Naive thymus-derived CD8-positive, alpha-beta T cell (primary cell): ENCODE results near the gene SPZ1. TPM values are rescaled to one million over a fixed set of nuclear protein-coding genes. Genes with fewer than 3 reads are reported as not detected.
"Not testable (repeated sequence)": the region's sequence is repeated elsewhere in the genome, so short reads cannot be mapped to it uniquely, and the experiment has no call there.

ENCODE experiments used
- ATAC-seq, 2 donors: fragments of 150-1000 bp; cut with Tn5 transposase in 1 of 2; sonication (Bioruptor Pico), chemical (Tn5 transposase) in 1 of 2; 1 replicate in 1 of 2; 2 replicates in 1 of 2; pipeline ENCODE4 v1.10.0; 2021; ENCODE audit warnings: mild to moderate bottlenecking in 2 of 2, moderate library complexity in 2 of 2
- POLR2A ChIA-PET: fragments of 350-600 bp; sonication (Branson Sonifier 250); formaldehyde crosslinking; loops from one replicate; lab custom pipeline; 2021; ENCODE audit warnings: antibody characterized with exemption; lab: Charles Lee
- DNase-seq, 10 donors: peaks; one replicate each; pipeline versions ENCODE4 v3.0.0 to v3.0.0-alpha.2; 2020 to 2022
- H3K27ac Mint-ChIP-seq, 10 donors: one replicate each; pipeline ENCODE4 v1.8.0; 2020 to 2022; ENCODE audit warnings: mild to moderate bottlenecking in 10 of 10, mixed read lengths in 10 of 10, moderate library complexity in 4 of 10, inconsistent platforms in 1 of 10
- H3K27me3 Mint-ChIP-seq, 5 donors: one replicate each; pipeline ENCODE4 v1.8.0; 2021 to 2022; ENCODE audit warnings: mixed read lengths in 5 of 5
- H3K36me3 Mint-ChIP-seq, 3 donors: one replicate each; pipeline ENCODE4 v1.8.0; 2020 to 2022; ENCODE audit warnings: mixed read lengths in 3 of 3, mild to moderate bottlenecking in 2 of 3, inconsistent platforms in 1 of 3
- H3K4me1 Mint-ChIP-seq, 4 donors: one replicate each; pipeline ENCODE4 v1.8.0; 2021 to 2022; ENCODE audit warnings: mixed read lengths in 4 of 4
- H3K4me3 Mint-ChIP-seq, 10 donors: one replicate each; pipeline ENCODE4 v1.8.0; 2020 to 2022; ENCODE audit warnings: mild to moderate bottlenecking in 10 of 10, mixed read lengths in 10 of 10, moderate library complexity in 6 of 10, inconsistent platforms in 1 of 10
- H3K9me3 Mint-ChIP-seq, 9 donors: one replicate each; pipeline ENCODE4 v1.8.0; 2020 to 2022; ENCODE audit warnings: mixed read lengths in 9 of 9, mild to moderate bottlenecking in 3 of 9, inconsistent platforms in 1 of 9, moderate library complexity in 1 of 9
- polyA plus RNA-seq, 3 donors: library from polyadenylated mRNA; unstranded; fragments of 300-500 nt; fragmentation: Illumina TruSeq; gene quantifications; one replicate each; pipeline ENCODE4 v1.2.3, GENCODE V29; 2021
- total RNA-seq, 8 experiments: library from RNA in 2 of 8; stranded (reverse) in 2 of 8; gene quantifications; one replicate each; pipeline ENCODE4 v1.2.3 and lab custom pipeline; 2021 to 2026

Gene SPZ1
- total and polyA plus RNA-seq, 5 experiments from 2014 or later, result not detected

DNA sequence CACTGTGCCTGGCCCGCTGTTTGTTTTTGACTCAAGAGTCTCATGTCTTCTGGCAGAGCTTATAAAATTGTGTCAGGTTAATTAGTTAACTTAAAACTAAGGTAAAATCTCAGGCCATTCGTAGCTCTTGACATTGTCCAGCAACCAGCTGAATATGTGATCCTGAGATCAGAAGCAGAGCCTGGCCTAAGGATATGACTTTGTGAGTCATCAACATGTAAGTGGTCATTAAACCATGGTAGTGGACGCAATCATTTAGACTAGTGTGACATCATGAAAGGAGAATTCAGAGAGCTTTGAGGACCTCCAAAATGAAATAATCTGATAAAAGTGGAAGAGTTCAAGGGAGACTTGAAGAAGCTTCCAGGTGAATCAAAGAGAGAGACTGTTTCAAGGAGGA lies 23.3 kb downstream of the SPZ1 start:
- Mint-ChIP-seq H3K27me3 (peaks cover 8 to 20% (median 12%) of the 10 kb centered on the region in 5 donors), H3K9me3 (no peaks in the 10 kb centered on the region), H3K36me3 (no peaks in the 10 kb centered on the region), H3K27ac (no peak overlapping the region), H3K4me3 (no peak overlapping the region), H3K4me1 (peaks cover 0 to 7% (median 4%) of the 10 kb centered on the region in 4 donors)
- POLR2A ChIA-PET, result no interaction called here
- DNase-seq, result no peak
- no peak for ATAC-seq

DNA sequence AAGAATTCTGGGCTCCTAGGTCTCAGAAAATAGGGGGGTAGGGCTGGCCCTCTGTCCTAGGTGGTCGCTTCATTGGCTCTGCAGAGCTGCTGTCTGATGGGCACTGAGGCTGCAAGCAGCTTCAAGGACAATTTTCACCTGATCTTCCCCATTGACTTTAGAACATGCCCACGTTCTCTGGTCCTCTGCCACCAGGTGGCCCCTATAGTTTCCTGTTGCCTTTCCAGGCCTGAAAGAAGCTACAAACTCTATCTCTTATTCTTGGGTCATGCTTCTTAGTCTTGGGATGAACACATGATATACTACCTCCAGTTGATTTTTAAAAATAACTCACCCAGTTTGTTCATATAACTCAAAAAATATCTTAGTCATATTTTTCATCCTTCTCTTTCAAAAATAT lies 26.3 kb downstream of the SPZ1 start:
- Mint-ChIP-seq H3K9me3 (no peaks in the 10 kb centered on the region), H3K27ac (peak overlapping the region in 2 of 10 donors; percentile 2 to 3), H3K27me3 (peaks cover 5 to 11% (median 7%) of the 10 kb centered on the region in 5 donors), H3K4me1 (peaks cover 0 to 7% (median 4%) of the 10 kb centered on the region in 4 donors), H3K4me3 (no peak overlapping the region), H3K36me3 (no peaks in the 10 kb centered on the region)
- DNase-seq (peak in 8 of 10 donors; percentile 11 to 47 (median 29)), ATAC-seq (peak; percentile 66 to 74)
- POLR2A ChIA-PET, result interaction anchor here (1.3 kb wide), 1 partner anchor 61 kb away, joined by 3 read pairs; the partner anchor contains the start of gene ZFYVE16

DNA sequence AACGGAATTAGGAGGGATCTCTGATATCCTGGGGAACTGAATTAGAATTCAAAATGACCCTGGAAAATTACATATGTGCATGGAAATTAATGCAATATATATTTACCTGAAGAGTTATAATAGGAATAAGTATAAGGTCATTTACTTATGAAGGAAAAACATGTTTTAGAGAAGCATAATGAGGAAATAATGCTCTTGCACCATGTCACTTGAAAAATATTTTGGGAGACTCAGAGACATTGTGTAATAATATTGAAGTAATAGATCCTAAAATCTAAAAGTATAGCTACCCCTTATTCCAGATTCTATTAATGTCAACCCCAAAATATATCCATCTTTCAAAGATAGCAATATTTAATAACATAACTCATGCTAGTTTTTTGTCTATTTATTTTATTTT lies 28.4 kb downstream of the SPZ1 start:
- no peaks in the 10 kb centered on the region for H3K36me3 Mint-ChIP-seq
- H3K9me3 Mint-ChIP-seq, result no peaks in the 10 kb centered on the region
- peaks cover 0 to 7% (median 4%) of the 10 kb centered on the region in 4 donors for H3K4me1 Mint-ChIP-seq
- POLR2A ChIA-PET, result no interaction called here
- no peaks in the 10 kb centered on the region for H3K27me3 Mint-ChIP-seq
- H3K27ac Mint-ChIP-seq, result no peak overlapping the region
- H3K4me3 Mint-ChIP-seq, result no peak overlapping the region
- ATAC-seq (no peak), DNase-seq (no peak)

DNA sequence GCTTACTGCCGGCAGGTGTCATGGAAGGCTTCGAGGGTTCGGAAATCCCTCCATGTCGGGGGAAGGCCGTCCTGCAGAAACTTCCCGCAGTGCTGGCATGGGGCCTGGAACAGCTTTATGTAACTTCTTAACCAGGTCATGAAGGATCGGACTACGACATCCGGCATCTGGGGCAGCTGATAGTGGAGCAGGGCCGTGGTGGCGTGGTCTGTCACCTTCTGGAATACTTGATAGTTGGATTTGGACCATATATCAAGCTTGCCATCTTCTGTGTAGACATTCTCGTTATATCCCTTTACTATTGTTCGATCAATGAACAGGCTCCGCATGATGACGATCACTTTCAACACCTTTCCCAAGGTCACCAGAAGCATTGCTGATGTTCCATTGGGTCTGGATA lies 31.2 kb downstream of the SPZ1 start:
- H3K27ac Mint-ChIP-seq, H3K27me3 Mint-ChIP-seq, H3K4me1 Mint-ChIP-seq, DNase-seq, H3K4me3 Mint-ChIP-seq, H3K9me3 Mint-ChIP-seq, POLR2A ChIA-PET, ATAC-seq, H3K36me3 Mint-ChIP-seq: not testable (repeated sequence)

DNA sequence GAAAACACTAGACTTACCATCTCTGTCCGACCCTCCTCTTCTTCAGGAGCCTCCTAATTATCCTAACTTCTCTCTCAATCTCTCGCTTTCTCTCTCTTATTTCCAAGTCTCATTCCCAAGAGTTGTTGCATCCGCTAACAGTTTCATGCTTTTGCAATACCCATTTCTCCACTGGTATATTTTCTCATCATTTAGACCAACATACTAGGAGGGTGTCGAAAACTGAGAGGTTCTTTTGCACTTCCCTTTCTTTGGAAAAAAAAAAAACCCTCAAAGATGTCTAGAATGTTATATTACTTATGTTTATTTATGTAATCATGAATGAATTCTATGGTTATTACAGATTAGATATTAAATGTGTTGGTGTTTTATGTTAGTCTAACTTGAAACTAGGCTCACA lies 35.9 kb downstream of the SPZ1 start:
- Mint-ChIP-seq H3K36me3 (no peaks in the 10 kb centered on the region), H3K27ac (no peak overlapping the region), H3K4me1 (no peaks in the 10 kb centered on the region), H3K4me3 (no peak overlapping the region), H3K27me3 (no peaks in the 10 kb centered on the region), H3K9me3 (no peaks in the 10 kb centered on the region)
- DNase-seq (no peak), ATAC-seq (no peak)
- POLR2A ChIA-PET, result no interaction called here

DNA sequence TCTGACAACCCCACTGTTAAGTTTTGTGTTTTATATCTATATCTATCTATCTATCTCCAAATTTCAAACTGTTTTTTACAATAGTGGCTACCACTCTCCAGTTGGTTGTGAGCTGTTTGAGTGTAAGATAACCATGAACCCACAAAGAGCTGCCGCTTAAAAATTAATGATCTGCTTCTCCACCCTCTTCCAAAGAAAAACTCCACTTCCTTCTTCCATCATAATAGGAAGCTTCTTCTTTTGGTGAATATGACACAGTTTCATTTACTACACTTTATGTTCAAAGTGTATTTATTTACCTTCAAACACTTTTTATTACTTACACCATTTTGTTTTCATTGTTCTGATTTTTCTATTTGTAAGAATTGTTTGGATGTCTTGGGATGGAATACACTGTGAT lies 37.9 kb downstream of the SPZ1 start:
- no peaks in the 10 kb centered on the region for H3K27me3 Mint-ChIP-seq
- POLR2A ChIA-PET, result no interaction called here
- H3K9me3 Mint-ChIP-seq, result no peaks in the 10 kb centered on the region
- no peak overlapping the region for H3K4me3 Mint-ChIP-seq
- H3K36me3 Mint-ChIP-seq, result no peaks in the 10 kb centered on the region
- H3K27ac Mint-ChIP-seq, result no peak overlapping the region
- peaks cover 0 to 3% (median 0%) of the 10 kb centered on the region in 4 donors for H3K4me1 Mint-ChIP-seq
- DNase-seq, result no peak
- ATAC-seq, result no peak

DNA sequence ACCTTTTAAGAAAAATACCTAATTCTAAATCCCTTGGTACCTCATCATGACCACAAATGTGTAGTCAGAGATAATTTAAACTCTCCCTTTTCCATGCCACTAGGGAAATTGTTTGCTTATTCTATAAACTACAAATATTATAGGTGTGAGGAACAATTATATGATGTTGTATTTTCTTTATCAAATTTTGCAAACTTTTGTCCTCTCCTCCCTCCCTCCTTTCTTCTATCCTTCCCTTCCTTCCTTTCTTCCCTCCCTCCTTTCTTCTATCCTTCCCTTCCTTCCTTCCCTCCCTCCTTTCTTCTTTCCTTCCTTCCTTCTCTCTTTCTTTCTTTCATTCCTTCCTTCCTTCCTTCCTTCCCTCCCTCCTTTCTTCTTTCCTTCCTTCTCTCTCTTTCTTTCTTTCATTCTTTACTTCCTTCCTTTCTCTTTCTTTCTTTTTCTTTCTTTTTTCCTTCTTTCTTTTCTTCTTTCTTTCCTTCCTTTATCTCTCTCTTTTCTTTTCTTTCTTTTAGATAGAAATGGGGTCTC lies 41.2 kb downstream of the SPZ1 start:
- Mint-ChIP-seq H3K4me3 (no peak overlapping the region), H3K9me3 (no peaks in the 10 kb centered on the region), H3K27ac (no peak overlapping the region), H3K27me3 (peaks cover 0 to 6% (median 2%) of the 10 kb centered on the region in 5 donors), H3K4me1 (peaks cover 0 to 3% (median 0%) of the 10 kb centered on the region in 4 donors), H3K36me3 (no peaks in the 10 kb centered on the region)
- no peak for ATAC-seq
- no peak for DNase-seq
- POLR2A ChIA-PET, result no interaction called here

DNA sequence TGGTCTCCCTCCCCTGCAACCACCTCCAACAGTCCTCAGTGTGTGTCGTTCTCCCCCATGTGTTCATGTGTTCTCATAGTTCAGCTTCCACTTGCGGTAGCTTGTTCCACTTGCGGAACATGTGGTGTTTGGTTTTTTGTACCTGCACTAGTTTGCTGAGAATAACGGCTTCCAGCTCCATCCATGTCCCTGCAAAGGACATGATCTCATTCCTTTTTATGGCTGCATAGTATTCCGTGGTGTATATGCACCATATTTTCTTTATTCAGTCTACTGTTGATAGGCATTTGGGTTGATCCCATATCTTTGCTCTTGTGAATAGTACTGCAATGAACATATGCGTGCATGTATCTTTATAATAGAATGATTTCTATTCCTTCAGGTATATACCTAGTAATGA lies 45.1 kb downstream of the SPZ1 start:
- H3K36me3 Mint-ChIP-seq, result no peaks in the 10 kb centered on the region
- ATAC-seq, result no peak
- H3K4me1 Mint-ChIP-seq, result peaks cover 0 to 3% (median 0%) of the 10 kb centered on the region in 4 donors
- DNase-seq, result no peak
- POLR2A ChIA-PET, result no interaction called here
- no peaks in the 10 kb centered on the region for H3K9me3 Mint-ChIP-seq
- H3K27me3 Mint-ChIP-seq, result peaks cover 0 to 6% (median 5%) of the 10 kb centered on the region in 5 donors
- H3K27ac Mint-ChIP-seq, result no peak overlapping the region
- H3K4me3 Mint-ChIP-seq, result no peak overlapping the region

DNA sequence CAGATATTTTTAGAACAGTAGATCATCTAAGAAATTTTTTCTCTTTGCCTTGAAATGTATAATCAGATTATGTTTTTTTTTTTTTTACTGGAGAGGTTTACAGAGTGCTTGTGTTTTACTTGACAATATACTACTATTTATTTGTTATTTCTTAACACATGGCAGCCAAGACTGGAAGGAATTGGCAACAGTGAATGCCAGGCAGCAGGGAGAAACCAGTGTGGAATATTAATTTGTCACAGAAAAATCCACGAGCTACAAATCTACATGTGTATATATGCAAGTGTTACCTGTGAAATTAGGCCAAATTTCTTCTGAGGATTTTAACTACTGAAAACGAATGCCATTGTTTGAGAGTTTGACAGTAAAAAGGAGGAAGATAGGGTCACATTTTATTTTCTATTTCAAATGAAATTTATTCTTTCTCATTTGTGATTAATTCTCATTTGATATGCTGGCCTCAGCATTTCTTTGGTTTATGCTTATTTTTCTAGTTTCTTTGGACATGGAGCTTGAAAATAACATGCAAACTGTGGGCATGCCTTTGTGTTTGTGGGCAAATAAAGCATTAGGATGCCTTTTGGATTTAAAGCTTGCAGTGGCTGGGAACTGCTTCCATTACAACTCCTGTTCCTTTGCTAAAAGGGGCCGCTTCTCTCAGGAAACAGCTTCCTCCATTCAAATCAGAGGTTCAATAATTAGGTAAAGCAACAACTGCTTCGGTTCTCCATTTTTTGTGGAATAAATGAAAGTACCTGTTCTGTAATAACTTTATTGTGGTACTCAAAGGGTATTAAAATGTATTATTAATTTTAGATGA lies 49.1 kb downstream of the SPZ1 start:
- H3K9me3 Mint-ChIP-seq, result peaks cover 0 to 5% (median 0%) of the 10 kb centered on the region in 9 donors
- DNase-seq (no peak), ATAC-seq (no peak)
- POLR2A ChIA-PET, result interaction anchor here (0.5 kb wide), 1 partner anchor 381 kb away, joined by 3 read pairs; no protein-coding TSS in a partner anchor
- H3K27me3 Mint-ChIP-seq, result peaks cover 0 to 14% (median 8%) of the 10 kb centered on the region in 5 donors
- H3K4me1 Mint-ChIP-seq, result no peaks in the 10 kb centered on the region
- no peak overlapping the region for H3K27ac Mint-ChIP-seq
- peaks cover 0 to 9% (median 0%) of the 10 kb centered on the region in 3 donors for H3K36me3 Mint-ChIP-seq
- no peak overlapping the region for H3K4me3 Mint-ChIP-seq

DNA sequence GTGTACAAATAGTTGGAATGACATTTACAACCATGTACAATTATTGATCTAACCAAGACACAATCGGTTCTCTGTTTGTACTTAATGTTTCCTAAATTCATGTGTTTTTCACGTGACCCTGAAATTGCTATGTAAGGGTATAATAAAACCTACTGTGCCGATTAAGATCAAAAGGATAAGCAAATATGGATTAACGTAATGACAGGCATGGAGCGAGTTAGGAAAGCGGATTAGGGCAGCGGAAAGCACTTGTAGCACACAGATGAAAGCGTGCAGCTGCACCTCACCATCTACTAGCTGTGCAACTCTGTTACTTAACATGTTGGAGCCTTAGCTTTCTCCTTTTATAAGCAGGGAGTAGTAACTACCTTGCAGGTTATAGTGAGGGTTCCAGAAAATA lies 49.7 kb downstream of the SPZ1 start:
- no peak for ATAC-seq
- Mint-ChIP-seq H3K4me3 (no peak overlapping the region), H3K27me3 (peaks cover 0 to 15% (median 8%) of the 10 kb centered on the region in 5 donors), H3K9me3 (peaks cover 0 to 5% (median 0%) of the 10 kb centered on the region in 9 donors), H3K36me3 (peaks cover 0 to 9% (median 0%) of the 10 kb centered on the region in 3 donors), H3K4me1 (no peaks in the 10 kb centered on the region), H3K27ac (no peak overlapping the region)
- DNase-seq, result no peak
- POLR2A ChIA-PET, result interaction anchor here (0.5 kb wide), 1 partner anchor 380 kb away, joined by 3 read pairs; no protein-coding TSS in a partner anchor

DNA sequence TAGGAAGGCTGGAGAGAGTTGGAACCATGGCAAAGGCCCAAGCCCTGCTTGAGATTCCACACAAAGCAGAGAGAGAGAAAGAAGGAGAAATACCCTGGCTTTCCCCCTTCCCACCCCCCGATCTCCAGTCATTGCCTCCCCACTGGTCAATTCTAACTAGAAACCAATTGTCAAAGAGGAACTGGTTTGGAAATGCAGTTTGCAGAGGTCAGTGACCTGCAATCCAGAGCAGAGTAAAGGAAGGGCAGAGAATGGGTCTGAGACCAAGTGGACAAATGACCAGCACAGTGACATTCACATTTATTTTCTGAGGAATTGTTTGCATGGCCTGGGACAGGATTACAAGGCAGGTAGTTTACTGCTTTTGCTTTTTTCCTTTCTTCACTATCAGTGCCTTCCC lies 50.6 kb downstream of the SPZ1 start:
- Mint-ChIP-seq H3K27ac (no peak overlapping the region), H3K36me3 (peaks cover 0 to 9% (median 0%) of the 10 kb centered on the region in 3 donors), H3K27me3 (peaks cover 0 to 13% (median 6%) of the 10 kb centered on the region in 5 donors), H3K9me3 (peaks cover 0 to 5% (median 0%) of the 10 kb centered on the region in 9 donors), H3K4me1 (no peaks in the 10 kb centered on the region), H3K4me3 (no peak overlapping the region)
- DNase-seq, result no peak
- no peak for ATAC-seq
- POLR2A ChIA-PET, result no interaction called here
